Measurements from ENCODE around the gene AFDN. TPM values are rescaled to one million over a fixed set of nuclear protein-coding genes. Genes with fewer than 3 reads are reported as not detected.

The AFDN gene
- total RNA-seq, 4 donors from 2014 or later, result 196 to 311 (median 224) TPM

DNA sequence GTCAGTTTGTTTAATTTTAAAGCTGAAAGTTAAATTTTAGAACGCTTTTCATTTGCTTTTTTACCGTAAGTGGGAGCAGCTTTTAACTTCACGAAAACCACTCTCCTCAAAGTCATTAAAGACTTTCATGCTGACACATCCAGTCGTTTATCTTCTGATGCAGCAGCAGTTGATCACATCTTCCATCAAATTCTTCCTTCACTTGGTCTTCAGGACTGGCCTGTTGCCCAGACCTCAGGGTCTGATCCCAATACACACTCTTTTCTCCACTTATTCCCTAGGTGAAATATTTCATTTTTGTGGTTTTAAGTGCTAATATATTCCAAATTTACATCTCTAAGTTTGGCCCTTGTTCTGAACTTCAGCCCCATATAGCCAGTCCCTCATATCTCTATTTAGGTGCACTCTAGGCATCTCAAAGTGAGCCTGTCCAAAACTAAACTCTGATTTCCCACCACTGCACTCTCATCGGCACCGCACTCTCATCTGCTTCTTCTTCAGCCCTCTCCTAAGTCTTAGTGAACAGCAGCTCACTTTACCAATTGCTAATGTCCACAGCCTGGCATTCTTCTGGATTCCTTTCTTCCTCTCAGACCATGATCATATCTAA lies 20.4 kb downstream of the AFDN start:
- DNase-seq, result no peak
- WGBS, 2 donors, result 83 to 86% methylated on average over 6 of the region's 6 CpGs
- Histone ChIP-seq H3K27ac (peak overlapping the region in 2 of 3 donors; percentile 91 to 98), H3K27me3 (no peaks in the 10 kb centered on the region), H3K9me3 (no peaks in the 10 kb centered on the region), H3K4me1 (peaks cover 48 to 65% of the 10 kb centered on the region in 2 donors), H3K4me3 (replicated peaks in 1 of 3) (no peak overlapping the region), H3K36me3 (no peaks in the 10 kb centered on the region)
- TF ChIP-seq, protein P1, sequence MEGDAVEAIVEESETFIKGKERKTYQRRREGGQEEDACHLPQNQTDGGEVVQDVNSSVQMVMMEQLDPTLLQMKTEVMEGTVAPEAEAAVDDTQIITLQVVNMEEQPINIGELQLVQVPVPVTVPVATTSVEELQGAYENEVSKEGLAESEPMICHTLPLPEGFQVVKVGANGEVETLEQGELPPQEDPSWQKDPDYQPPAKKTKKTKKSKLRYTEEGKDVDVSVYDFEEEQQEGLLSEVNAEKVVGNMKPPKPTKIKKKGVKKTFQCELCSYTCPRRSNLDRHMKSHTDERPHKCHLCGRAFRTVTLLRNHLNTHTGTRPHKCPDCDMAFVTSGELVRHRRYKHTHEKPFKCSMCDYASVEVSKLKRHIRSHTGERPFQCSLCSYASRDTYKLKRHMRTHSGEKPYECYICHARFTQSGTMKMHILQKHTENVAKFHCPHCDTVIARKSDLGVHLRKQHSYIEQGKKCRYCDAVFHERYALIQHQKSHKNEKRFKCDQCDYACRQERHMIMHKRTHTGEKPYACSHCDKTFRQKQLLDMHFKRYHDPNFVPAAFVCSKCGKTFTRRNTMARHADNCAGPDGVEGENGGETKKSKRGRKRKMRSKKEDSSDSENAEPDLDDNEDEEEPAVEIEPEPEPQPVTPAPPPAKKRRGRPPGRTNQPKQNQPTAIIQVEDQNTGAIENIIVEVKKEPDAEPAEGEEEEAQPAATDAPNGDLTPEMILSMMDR (IDR thresholded peaks at IDR 0.05), result no peak
- TF ChIP-seq POLR2A (IDR thresholded peaks at IDR 0.05), result no peak
- intact Hi-C loops (cut with DNase I), result no loop called here

DNA sequence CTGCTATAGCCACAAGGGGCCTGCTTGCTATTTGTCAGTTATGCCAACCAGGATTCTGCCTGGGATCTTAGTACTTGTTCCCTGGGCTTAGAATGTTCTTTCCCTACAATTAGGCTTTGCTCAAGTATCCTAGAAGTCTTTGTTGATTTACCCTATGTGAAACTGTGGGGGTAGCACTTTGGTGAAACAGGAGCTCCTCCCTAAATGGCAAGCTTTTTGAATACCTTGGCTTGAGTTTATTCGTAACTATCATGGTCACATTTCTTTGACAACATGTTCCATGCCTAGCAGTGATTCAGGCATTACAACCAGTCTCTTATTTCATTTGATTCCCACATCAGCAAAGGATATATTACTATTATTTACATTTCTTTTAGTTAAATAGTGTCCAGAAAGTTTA lies 21.2 kb downstream of the AFDN start:
- DNase-seq, result no peak
- intact Hi-C loops (cut with DNase I), result no loop called here
- Histone ChIP-seq H3K36me3 (no peaks in the 10 kb centered on the region), H3K27me3 (no peaks in the 10 kb centered on the region), H3K27ac (peak overlapping the region; percentile 91 to 98 (median 97)), H3K4me3 (replicated peaks in 1 of 3) (no peak overlapping the region), H3K4me1 (peaks cover 51 to 65% of the 10 kb centered on the region in 2 donors), H3K9me3 (no peaks in the 10 kb centered on the region)
- 72 to 86% methylated on average over 1 of the region's 1 CpG for WGBS, 2 donors
- TF ChIP-seq, protein P1 (IDR thresholded peaks at IDR 0.05), result no peak
- TF ChIP-seq POLR2A (IDR thresholded peaks at IDR 0.05), result peak in 1 of 2 donors; percentile 21

DNA sequence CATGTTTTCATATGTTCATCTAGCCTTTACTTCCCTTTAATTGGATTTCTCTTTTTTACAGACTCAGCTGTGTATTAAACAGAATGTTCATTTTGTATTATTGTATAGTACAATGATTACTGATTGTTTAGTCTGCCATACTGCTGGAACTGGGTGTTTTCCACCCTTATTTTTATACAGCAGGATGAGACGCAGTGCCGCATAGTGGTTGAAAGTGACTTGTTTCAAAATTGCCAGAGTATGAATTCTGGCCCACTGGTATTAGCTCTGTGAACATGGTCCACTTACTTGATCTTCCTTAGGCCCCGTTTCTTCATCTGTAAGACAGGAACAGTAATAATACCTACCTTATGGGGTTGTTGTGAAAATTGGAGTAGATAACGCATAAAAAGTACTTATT lies 22.1 kb downstream of the AFDN start:
- peak overlapping the region; percentile 91 to 98 (median 97) for H3K27ac ChIP-seq
- H3K9me3 ChIP-seq, result no peaks in the 10 kb centered on the region
- TF ChIP-seq, protein P1 (IDR thresholded peaks at IDR 0.05), result no peak
- TF ChIP-seq POLR2A (IDR thresholded peaks at IDR 0.05), result no peak
- no peaks in the 10 kb centered on the region for H3K27me3 ChIP-seq
- H3K36me3 ChIP-seq, result no peaks in the 10 kb centered on the region
- WGBS, 2 donors, result 97 to 98% methylated on average over 4 of the region's 4 CpGs
- no peak for DNase-seq
- intact Hi-C loops (cut with DNase I), result no loop called here
- no peak overlapping the region for H3K4me3 ChIP-seq (replicated peaks in 1 of 3)
- H3K4me1 ChIP-seq, result peaks cover 59 to 70% of the 10 kb centered on the region in 2 donors

DNA sequence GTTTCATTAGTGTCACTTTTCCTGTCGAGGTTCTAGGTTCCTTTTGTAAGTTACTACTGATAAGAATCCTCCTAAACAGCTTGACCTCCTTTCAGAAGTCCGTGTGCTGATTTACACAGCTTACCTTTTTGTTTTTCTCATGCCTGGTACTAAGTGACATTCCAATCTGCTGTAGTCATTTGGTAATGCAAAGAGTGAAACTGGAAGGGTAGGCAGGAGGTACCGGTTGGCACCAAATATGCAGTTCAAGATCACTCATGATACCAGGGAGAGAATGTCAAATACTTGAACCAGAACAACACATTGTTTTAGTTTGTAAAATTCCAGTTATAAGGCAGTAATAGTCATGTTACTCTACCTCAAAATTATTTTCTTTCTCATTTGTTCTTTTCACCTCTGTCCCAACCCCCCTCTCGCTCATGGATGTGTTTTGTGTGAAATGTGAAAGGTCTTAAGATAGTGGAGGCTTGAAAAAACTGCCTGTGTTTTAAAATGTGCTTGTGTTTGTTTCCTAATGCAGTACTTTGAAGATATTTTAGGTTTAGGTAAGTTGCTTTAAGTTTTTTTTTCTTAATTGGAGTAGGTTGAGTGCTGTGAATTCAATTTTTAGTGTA lies 23.2 kb downstream of the AFDN start:
- intact Hi-C loops (cut with DNase I), result no loop called here
- no peaks in the 10 kb centered on the region for H3K9me3 ChIP-seq

More for the DNA sequence above, 23.2 kb downstream of the AFDN start:
- Histone ChIP-seq H3K36me3 (no peaks in the 10 kb centered on the region), H3K4me3 (replicated peaks in 1 of 3) (no peak overlapping the region), H3K27me3 (no peaks in the 10 kb centered on the region), H3K27ac (peak overlapping the region; percentile 91 to 98 (median 98)), H3K4me1 (peaks cover 71 to 82% of the 10 kb centered on the region in 2 donors)
- TF ChIP-seq, protein P1 (IDR thresholded peaks at IDR 0.05), result no peak
- TF ChIP-seq POLR2A (IDR thresholded peaks at IDR 0.05), result peak in 1 of 2 donors; percentile 85
- 25 to 32% methylated on average over 4 of the region's 4 CpGs for WGBS, 2 donors
- peak; percentile 71 for DNase-seq

Measured in thyroid gland (tissue), 4 donors.